Kidney epithelial cell (primary cell): Measurements from ENCODE around the gene CMKLR1. TPM values are rescaled to one million over a fixed set of nuclear protein-coding genes. Genes with fewer than 3 reads are reported as not detected.

ENCODE experiments used
- DNase-seq: peaks from one replicate; pipeline ENCODE4 v3.0.0-alpha.2; 2010; ENCODE audit warnings: low read depth
- H3K27me3 ChIP-seq: 2 replicates; pipeline ENCODE4 v1.6.0; 2011; ENCODE audit warnings: low read length; ENCODE audit not compliant: control insufficient read depth, insufficient read depth
- H3K36me3 ChIP-seq: 2 replicates; pipeline ENCODE4 v1.5.1; 2011; ENCODE audit warnings: low read length; ENCODE audit not compliant: control insufficient read depth, insufficient read depth
- H3K4me3 ChIP-seq: 2 replicates; pipeline ENCODE4 v1.5.1; 2011; ENCODE audit warnings: low read depth, mild to moderate bottlenecking, control low read depth, low read length
- total RNA-seq: library from RNA; depleted of rRNA; stranded (reverse); fragments of >200 nt; gene quantifications from 2 replicates; pipeline ENCODE4 v1.2.3, GENCODE V29; 2015
- TF ChIP-seq, protein P1 (sequence below): IDR thresholded peaks from 2 replicates; pipeline ENCODE4 v1.5.1; 2011; ENCODE audit warnings: mild to moderate bottlenecking, moderate library complexity, low read length, control low read depth, inconsistent platforms; ENCODE audit not compliant: insufficient read depth, poor library complexity, severe bottlenecking

Gene CMKLR1
- total RNA-seq, 1 donor from 2014 or later = 1.4 TPM

DNA sequence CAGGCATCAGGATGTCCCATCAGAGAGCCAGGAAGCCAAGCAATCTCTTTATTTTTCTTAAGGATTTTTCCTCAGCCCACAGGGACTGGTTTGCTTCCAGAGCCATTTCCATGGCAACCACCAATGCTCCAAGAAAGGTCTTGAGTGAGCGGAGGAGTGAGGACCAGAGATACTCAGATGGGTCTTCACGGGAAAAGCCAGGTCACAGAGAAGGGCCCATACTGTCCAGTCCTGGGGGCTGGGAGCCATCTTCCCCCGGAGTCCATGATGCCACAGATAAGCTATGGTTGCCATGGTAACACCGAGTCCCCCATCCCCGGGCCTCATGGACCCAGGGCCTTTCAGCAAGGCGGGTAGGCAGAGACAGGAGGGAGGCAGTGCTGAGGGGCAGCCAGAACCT, 28.6 kb downstream of the CMKLR1 start:
- Histone ChIP-seq H3K4me3 (no peak overlapping the region), H3K27me3 (no peaks in the 10 kb centered on the region), H3K36me3 (no peaks in the 10 kb centered on the region)
- no peak for DNase-seq
- TF ChIP-seq, protein P1, sequence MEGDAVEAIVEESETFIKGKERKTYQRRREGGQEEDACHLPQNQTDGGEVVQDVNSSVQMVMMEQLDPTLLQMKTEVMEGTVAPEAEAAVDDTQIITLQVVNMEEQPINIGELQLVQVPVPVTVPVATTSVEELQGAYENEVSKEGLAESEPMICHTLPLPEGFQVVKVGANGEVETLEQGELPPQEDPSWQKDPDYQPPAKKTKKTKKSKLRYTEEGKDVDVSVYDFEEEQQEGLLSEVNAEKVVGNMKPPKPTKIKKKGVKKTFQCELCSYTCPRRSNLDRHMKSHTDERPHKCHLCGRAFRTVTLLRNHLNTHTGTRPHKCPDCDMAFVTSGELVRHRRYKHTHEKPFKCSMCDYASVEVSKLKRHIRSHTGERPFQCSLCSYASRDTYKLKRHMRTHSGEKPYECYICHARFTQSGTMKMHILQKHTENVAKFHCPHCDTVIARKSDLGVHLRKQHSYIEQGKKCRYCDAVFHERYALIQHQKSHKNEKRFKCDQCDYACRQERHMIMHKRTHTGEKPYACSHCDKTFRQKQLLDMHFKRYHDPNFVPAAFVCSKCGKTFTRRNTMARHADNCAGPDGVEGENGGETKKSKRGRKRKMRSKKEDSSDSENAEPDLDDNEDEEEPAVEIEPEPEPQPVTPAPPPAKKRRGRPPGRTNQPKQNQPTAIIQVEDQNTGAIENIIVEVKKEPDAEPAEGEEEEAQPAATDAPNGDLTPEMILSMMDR = no peak

DNA sequence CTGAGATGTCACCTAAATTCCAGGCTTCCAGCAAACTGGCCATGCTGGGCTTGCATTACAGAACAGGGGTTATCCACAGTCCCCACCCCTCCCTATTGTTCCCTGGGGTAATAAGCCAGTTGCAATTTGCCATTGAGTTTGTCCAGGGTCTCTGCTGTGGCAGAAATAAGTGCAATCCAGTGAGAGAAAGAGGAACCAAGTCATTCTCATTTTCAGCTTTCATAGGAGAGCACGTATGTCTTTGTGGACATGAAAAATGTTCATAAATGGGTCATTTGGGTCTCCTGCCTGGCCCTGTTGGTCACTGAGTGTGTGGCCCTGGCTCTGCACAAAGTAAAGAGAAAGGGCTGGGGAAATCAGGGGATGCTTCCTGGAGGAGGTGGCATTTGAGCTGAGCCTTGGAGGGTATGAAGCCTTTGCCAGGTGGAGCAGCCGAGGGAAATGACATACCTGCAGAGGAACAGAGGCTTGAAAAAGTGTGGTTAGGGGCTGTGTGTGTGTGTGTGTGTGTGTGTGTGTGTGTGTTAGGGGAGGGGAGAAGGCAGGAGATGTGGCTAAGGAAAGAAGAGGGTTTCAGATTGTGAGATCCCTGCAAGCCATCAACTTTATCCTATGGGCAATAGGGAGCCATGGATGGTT, 29.3 kb downstream of the CMKLR1 start:
- no peaks in the 10 kb centered on the region for H3K27me3 ChIP-seq
- H3K4me3 ChIP-seq = no peak overlapping the region
- no peak for DNase-seq
- TF ChIP-seq, protein P1 = no peak
- no peaks in the 10 kb centered on the region for H3K36me3 ChIP-seq

DNA sequence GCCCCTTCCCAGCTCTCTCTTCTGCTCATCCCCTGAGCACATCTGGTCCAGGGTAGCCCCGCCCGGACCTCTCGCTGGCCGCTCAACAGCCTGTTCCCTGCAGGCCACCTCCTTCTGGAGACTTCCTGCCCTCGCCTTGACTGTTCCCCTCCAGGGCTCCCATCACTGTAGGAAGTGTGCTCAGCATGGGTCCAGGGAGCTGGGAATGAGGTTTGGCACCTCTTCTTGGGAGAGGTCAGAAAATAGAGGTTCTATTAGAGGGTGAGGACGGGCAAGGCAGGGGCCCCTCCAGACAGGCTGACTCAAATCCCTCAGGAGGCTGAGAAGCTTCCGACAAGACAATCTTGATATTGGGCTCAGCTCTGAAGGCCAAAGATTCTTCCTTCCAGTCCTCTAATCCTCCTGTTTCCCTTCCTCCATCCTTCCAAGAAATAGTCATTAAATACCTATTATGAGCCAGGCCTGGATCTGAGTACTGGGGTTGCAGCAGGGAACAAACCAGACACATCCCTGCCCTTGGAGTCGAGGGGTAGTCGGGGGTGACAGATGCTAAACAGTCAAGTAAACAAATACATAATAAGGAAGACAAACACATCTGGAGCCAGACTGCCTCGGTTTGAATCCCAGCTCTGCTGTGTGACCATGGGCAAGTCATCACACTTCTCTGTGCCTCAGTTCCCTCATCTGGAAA, 30.6 kb downstream of the CMKLR1 start:
- TF ChIP-seq, protein P1 = no peak
- H3K36me3 ChIP-seq = no peaks in the 10 kb centered on the region
- H3K27me3 ChIP-seq = no peaks in the 10 kb centered on the region
- no peak overlapping the region for H3K4me3 ChIP-seq
- DNase-seq = no peak

DNA sequence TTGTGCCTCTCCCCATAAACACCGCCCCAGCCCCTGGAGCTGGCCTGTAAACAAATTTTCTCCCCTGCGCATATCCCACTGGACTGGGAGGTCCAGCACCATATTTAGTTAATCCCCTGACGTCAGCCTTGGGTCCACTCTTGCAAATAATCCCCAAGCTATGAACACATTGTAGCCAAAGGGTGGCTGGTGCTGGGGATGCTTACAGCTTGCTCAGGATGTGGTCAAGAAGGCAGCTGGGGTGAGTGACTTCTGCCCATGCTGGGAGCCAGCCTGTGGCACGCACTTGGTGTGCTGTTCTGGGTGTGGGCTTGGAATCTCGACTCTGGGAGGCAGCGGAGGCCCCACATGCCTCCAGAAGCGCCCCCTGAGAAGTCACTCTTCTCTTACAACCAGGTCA, 32.1 kb downstream of the CMKLR1 start:
- H3K4me3 ChIP-seq = no peak overlapping the region
- TF ChIP-seq, protein P1 = no peak
- H3K36me3 ChIP-seq = no peaks in the 10 kb centered on the region
- H3K27me3 ChIP-seq = no peaks in the 10 kb centered on the region
- DNase-seq = no peak

DNA sequence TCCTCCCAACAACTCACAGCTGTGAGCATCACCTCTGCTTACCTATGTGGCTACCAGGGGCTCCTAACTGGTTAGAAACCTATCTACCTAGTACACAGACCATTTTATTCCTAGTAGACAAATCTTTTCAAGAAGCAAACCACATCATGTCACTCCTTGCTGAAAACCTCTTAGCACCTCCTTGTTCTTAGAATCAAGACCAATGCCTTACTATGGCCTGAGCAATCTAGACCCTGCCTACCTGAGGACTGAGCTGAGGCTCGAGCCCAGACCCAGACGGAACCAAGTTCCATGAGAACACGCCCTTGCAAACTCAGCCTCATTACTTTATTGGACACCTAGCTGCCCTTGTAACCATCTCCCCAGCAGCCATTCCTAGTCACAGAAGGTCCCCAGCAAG, 32.6 kb downstream of the CMKLR1 start:
- no peak for DNase-seq
- H3K27me3 ChIP-seq = no peaks in the 10 kb centered on the region
- H3K4me3 ChIP-seq = no peak overlapping the region
- TF ChIP-seq, protein P1 = no peak
- no peaks in the 10 kb centered on the region for H3K36me3 ChIP-seq

DNA sequence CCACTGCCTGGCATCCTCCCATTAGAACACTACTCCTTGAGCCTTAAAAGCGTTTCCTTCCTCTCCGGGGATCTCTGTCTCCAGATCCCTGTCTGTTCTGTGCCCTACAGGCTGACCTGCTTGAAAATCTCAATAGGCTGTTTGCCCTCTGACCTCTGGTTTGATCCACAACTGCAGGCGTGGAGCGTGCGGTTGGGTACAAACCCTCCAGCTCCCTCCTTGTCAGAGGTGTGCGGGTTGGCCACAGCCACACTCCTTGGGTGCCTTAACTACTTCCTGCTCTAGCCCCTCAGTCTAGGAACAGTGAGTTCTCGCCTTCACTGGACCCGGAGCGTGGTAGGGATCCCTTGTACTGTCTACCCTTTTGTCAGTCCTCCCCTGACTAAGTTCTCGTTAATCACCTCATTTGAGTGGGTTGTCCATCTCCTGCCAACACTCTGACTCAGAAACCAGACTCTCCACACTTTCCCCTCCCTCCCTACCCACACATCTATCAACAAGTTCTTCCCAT, 33.1 kb downstream of the CMKLR1 start:
- TF ChIP-seq, protein P1 = no peak
- H3K27me3 ChIP-seq = no peaks in the 10 kb centered on the region
- peak; percentile 56 for DNase-seq
- H3K36me3 ChIP-seq = no peaks in the 10 kb centered on the region
- H3K4me3 ChIP-seq = no peak overlapping the region
